Thymus (tissue), 11 donors: ENCODE measurements around the gene PDP2. TPM values are rescaled to one million over a fixed set of nuclear protein-coding genes. Genes with fewer than 3 reads are reported as not detected.

Experiments used
- DNase-seq, 9 donors: peaks; one replicate each; pipeline ENCODE4 v3.0.0-alpha.2; 2013; ENCODE audit warnings: low spot score in 9 of 9, low read depth in 6 of 9, missing footprints in 1 of 9
- H3K27ac ChIP-seq, 2 donors: one replicate each; pipeline ENCODE4 v1.5.1; 2013; ENCODE audit warnings: control low read depth in 1 of 2, low read depth in 1 of 2, low read length in 1 of 2, mild to moderate bottlenecking in 1 of 2, moderate library complexity in 1 of 2
- H3K27me3 ChIP-seq, 2 donors: one replicate each; pipeline ENCODE4 v1.5.1; 2013; ENCODE audit warnings: low read length in 1 of 2; ENCODE audit not compliant: control insufficient read depth in 2 of 2, insufficient read depth in 1 of 2
- H3K36me3 ChIP-seq, 2 donors: one replicate each; pipeline ENCODE4 v1.5.1; 2013; ENCODE audit warnings: low read length in 1 of 2, mild to moderate bottlenecking in 1 of 2, moderate library complexity in 1 of 2; ENCODE audit not compliant: control insufficient read depth in 2 of 2, insufficient read depth in 2 of 2
- H3K4me1 ChIP-seq, 2 donors: one replicate each; pipeline ENCODE4 v1.5.1; 2013; ENCODE audit warnings: low read length in 2 of 2; ENCODE audit not compliant: control insufficient read depth in 2 of 2, insufficient read depth in 2 of 2
- H3K4me3 ChIP-seq, 2 donors: one replicate each; pipeline ENCODE4 v1.5.1; 2013; ENCODE audit warnings: low read length in 2 of 2, control low read depth in 1 of 2, mild to moderate bottlenecking in 1 of 2
- H3K9me3 ChIP-seq, 2 donors: one replicate each; pipeline ENCODE4 v1.5.1; 2013; ENCODE audit warnings: low read length in 1 of 2, mild to moderate bottlenecking in 1 of 2; ENCODE audit not compliant: control insufficient read depth in 2 of 2, insufficient read depth in 1 of 2
- WGBS: extraction: QIAGEN DNeasy Blood & Tissue Kit; methylation state at CpG from one replicate; pipeline ENCODE4 v1.1.7; 2013; 5-methylcytosine and 5-hydroxymethylcytosine counted together
- polyA plus RNA-seq: library from polyadenylated mRNA; stranded (reverse); fragments of 200-250 nt; gene quantifications from one replicate; pipeline ENCODE4 v1.2.3, GENCODE V29; 2013
- total RNA-seq: library from RNA; stranded (reverse); fragments of 120-200 nt; gene quantifications from one replicate; pipeline ENCODE4 v1.2.4, GENCODE V29; 2013
- donor health status: healthy.

The PDP2 gene
- total and polyA plus RNA-seq, 2 donors, result 2.5 to 2.8 TPM

DNA sequence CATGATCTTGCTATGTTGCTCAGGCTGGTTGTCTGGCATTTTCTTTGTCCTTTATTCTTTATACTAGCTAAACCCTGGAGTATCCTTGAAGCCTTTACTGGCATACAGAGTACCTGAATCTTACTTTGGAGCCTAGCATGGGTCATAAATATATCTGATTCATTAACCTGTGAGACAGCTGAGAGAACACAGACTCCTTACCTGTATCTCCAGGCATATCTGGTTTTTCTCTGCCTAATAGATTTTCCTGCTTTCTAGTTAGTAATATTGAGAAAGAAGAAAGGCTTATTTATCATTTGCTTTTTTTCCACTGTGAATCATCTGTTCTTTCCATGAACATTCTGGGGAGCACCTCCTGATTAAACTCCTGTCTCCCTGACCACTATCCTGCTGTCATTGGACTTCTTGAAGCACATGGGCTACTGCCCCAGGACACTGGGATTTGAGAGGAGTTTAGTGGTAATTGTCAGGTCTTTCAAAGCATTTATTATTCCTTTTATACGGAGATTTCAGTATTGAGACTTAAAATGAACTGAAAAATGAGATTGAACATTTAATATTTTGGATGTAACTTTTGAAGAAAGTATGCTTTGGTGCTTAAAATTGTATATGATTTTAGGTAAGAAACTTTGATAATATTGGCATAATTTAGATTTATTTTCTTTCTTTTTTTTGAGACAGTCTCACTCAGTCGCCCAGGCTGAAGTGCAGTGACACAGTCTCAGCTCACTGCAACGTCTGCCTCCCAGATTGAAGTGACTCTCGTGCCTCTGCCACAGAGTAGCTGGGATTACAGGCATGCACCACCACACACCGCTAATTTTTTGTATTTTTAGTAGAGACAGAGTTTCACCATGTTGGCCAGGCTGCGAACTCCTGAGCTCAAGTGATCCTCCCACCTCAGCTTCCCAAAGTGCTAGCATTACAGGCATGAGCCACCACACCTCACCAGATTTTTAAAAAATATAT lies 8.6 kb downstream of the PDP2 start:
- no peak overlapping the region for H3K4me3 ChIP-seq
- no peaks in the 10 kb centered on the region for H3K27me3 ChIP-seq
- no peak for DNase-seq
- WGBS, result 95% methylated on average over 6 of the region's 6 CpGs
- peaks cover 15 to 21% of the 10 kb centered on the region in 2 donors for H3K36me3 ChIP-seq
- no peaks in the 10 kb centered on the region for H3K9me3 ChIP-seq
- no peaks in the 10 kb centered on the region for H3K4me1 ChIP-seq
- H3K27ac ChIP-seq, result no peak overlapping the region

DNA sequence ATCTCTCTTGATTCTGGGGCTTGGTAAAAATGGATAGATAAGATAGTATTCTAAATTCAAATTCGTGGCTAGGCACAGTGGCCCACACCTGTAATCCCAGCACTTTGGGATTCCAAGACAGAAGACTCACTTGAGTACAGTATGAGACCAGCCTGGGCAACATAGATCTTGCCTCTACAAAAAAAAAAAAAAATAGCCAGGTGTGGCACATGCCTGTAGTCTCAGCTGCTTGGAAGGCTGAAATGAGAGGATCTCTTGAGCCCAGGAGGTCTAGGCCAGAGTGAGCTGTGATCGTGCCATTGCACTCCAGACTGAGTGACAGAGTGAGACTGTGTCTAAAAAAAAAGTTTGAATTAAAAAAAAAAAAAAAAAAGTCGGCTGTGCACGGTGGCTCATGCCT lies 9.3 kb downstream of the PDP2 start:
- H3K4me1 ChIP-seq, result no peaks in the 10 kb centered on the region
- WGBS, result 87% methylated on average over 4 of the region's 4 CpGs
- no peak overlapping the region for H3K4me3 ChIP-seq
- no peaks in the 10 kb centered on the region for H3K27me3 ChIP-seq
- peaks cover 11 to 16% of the 10 kb centered on the region in 2 donors for H3K36me3 ChIP-seq
- H3K9me3 ChIP-seq, result no peaks in the 10 kb centered on the region
- no peak overlapping the region for H3K27ac ChIP-seq
- no peak for DNase-seq

DNA sequence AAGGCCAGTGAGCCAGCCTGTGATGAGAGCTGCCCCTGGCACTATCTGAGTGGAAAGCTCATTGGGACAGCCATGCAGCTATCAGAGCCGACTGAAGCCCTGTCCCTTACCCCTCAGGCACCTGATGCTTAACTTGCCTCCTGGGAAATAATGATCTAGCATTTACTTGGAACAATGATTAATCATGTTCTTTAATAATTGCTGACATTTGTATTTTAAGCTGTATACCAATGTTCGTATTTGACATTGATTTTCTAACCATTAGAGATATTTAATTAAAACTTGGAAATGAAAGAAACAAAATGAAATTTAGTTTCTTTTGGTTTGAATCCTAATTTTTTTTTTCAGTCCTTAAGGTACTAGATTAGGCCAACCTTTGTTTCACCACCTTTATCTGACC lies 10.5 kb downstream of the PDP2 start:
- H3K27me3 ChIP-seq, result no peaks in the 10 kb centered on the region
- H3K4me3 ChIP-seq, result no peak overlapping the region
- H3K27ac ChIP-seq, result no peak overlapping the region
- H3K4me1 ChIP-seq, result no peaks in the 10 kb centered on the region
- no peak for DNase-seq
- H3K9me3 ChIP-seq, result no peaks in the 10 kb centered on the region
- WGBS, result 96% methylated on average over 2 of the region's 2 CpGs
- peaks cover 0 to 5% of the 10 kb centered on the region in 2 donors for H3K36me3 ChIP-seq

DNA sequence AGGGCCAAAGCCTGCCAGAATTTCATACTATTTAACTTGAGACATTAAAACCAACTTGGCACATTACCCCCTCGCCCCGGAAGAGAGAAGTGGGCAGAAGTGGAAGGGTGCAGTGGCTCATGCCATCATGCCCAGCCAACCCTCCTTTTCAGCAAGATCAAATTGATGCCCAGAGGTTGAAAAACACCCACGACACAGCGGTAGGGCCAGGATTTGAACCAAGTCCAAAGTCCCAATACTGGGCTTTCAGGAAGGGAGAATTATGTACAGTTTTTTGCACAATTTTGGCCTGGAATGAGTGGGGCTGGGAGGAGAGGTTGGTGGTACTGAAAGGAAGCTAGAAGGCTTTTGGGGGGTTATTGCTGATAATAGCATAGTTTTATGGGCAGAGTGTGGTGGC lies 11.0 kb downstream of the PDP2 start:
- no peaks in the 10 kb centered on the region for H3K9me3 ChIP-seq
- 98% methylated on average over 4 of the region's 4 CpGs for WGBS
- no peaks in the 10 kb centered on the region for H3K27me3 ChIP-seq
- no peak overlapping the region for H3K27ac ChIP-seq
- no peak overlapping the region for H3K4me3 ChIP-seq
- H3K36me3 ChIP-seq, result peaks cover 0 to 2% of the 10 kb centered on the region in 2 donors
- DNase-seq, result no peak
- no peaks in the 10 kb centered on the region for H3K4me1 ChIP-seq

DNA sequence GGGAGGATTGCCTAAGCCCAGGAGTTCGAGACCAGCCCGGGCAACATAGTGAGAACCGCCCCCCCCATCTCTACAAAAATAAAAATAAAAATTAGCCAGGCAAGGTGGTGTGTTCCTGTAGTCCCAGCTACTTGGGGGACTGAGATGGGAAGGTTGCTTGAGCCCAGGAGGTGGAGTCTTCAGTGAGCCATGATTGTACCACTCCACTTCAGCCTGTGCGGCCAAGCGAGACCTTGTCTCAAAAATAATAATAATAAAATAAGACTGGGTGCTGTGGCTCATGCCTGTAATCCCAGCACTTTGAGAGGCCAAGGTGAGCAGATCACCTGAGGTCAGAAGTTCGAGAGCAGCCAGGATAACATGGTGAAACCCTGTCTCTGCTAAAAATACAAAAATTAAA lies 11.5 kb downstream of the PDP2 start:
- H3K9me3 ChIP-seq, result no peaks in the 10 kb centered on the region
- no peak overlapping the region for H3K4me3 ChIP-seq
- H3K27ac ChIP-seq, result no peak overlapping the region
- no peak for DNase-seq
- H3K27me3 ChIP-seq, result no peaks in the 10 kb centered on the region
- 87% methylated on average over 6 of the region's 6 CpGs for WGBS
- H3K36me3 ChIP-seq, result peaks cover 0 to 2% of the 10 kb centered on the region in 2 donors
- H3K4me1 ChIP-seq, result no peaks in the 10 kb centered on the region

DNA sequence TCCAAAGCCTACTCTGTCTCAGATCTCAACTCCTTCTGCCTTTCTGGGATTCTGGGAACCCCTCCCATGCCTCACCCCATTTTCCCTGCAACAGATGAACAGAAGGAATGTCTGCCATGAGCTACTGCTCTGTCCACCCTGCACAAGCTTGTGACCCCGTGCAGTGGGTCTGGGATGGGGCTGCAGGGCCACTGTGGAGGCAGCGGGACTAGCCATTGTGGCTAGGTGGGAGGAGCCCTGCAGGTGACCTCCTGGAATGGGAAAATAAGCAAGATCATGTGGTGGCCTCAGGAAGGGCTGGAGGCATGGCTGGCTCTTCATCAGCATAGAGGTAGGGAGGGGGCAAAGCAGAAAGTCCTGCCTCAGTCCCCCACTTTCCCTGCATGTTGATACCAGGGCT lies 13.7 kb downstream of the PDP2 start:
- Histone ChIP-seq H3K4me3 (no peak overlapping the region), H3K27ac (no peak overlapping the region), H3K36me3 (no peaks in the 10 kb centered on the region), H3K9me3 (no peaks in the 10 kb centered on the region), H3K27me3 (no peaks in the 10 kb centered on the region), H3K4me1 (no peaks in the 10 kb centered on the region)
- no peak for DNase-seq
- WGBS, result 74% methylated on average over 2 of the region's 2 CpGs

DNA sequence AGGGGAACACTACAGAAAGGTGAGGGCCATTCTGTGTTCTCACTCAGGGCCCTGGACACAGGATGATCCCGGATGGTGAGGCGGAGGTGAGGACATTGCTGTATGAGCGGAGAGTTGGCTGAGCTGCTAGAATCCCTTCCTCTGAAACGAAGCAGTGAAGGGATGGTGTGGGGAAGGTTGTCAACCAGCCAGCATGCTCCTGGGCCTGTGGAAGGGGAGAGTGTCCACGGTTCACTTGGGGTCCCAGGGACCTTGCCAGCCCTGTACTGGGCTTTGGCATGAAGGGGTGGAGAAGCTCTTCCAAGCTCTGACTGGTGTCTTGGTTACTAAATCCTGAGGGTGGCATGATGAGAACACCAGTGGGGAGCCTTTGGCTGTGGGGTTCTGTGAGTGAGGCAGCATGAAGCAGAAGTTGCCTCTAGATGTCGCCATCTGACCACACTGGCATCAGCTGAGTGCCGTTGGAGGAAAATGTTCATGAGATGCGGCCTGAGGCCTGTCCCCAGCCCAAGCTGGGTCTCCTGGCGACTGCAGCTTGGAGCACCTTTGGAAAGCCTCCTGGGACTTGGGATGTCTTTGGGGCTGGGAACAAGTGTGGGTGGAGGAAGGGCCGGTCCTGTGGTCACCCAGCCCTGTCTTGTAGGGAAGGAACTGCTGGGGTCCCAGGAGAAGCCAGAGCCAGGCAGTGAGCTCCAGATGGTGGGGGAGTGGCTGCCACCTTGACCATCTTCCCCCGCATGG lies 14.8 kb downstream of the PDP2 start:
- DNase-seq, result peak in 5 of 9 donors; percentile 37 to 72 (median 55)
- no peaks in the 10 kb centered on the region for H3K9me3 ChIP-seq
- no peaks in the 10 kb centered on the region for H3K4me1 ChIP-seq
- peaks cover 0 to 4% of the 10 kb centered on the region in 2 donors for H3K27me3 ChIP-seq
- no peak overlapping the region for H3K4me3 ChIP-seq
- H3K36me3 ChIP-seq, result no peaks in the 10 kb centered on the region
- no peak overlapping the region for H3K27ac ChIP-seq
- WGBS, result 64% methylated on average over 11 of the region's 11 CpGs

DNA sequence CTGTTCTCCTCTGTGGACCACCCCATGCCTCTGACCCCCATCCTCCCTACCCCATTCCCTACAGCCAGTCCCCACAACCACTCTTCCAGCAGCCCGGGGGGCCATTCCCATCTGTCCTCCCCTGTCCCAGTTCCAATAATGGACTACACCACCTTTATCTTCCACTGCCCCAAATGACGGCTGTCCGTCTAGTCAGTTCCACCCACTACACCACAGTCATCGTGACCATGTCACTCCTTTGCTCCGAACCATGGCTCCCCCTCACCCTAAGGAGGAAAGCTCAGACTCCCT lies 15.3 kb downstream of the PDP2 start:
- no peak overlapping the region for H3K27ac ChIP-seq
- 98% methylated on average over 5 of the region's 5 CpGs for WGBS
- H3K27me3 ChIP-seq, result peaks cover 0 to 8% of the 10 kb centered on the region in 2 donors
- H3K36me3 ChIP-seq, result no peaks in the 10 kb centered on the region
- no peaks in the 10 kb centered on the region for H3K9me3 ChIP-seq
- H3K4me3 ChIP-seq, result no peak overlapping the region
- no peak for DNase-seq
- no peaks in the 10 kb centered on the region for H3K4me1 ChIP-seq

DNA sequence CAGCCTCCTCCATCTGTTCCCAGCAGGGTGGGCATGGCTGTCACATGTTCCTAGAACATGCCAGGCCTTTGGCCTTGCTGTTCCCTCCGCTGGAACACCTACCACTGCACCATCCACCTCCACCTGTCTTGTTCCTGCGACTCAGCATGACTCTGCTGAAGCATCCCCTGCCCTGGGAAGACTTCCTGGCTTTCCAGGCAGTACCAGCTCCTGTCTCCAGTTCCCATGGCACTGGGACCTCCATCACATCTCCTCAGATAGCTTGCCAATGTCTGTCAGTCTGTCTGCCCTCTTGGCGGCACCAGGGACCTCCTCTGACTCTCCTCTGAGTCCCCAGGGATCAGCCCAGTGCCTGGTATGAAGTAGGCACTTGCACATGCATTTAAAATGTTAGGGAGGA lies 15.7 kb downstream of the PDP2 start:
- Histone ChIP-seq H3K27ac (no peak overlapping the region), H3K36me3 (no peaks in the 10 kb centered on the region), H3K9me3 (no peaks in the 10 kb centered on the region), H3K4me3 (no peak overlapping the region), H3K27me3 (peaks cover 0 to 11% of the 10 kb centered on the region in 2 donors), H3K4me1 (no peaks in the 10 kb centered on the region)
- whole genome bisulfite sequencing, result 96% methylated on average over 3 of the region's 3 CpGs
- DNase-seq, result no peak
